Amniotic epithelial cell (primary cell): Measurements from ENCODE around the gene IGFBP5.

ENCODE experiments used
- DNase-seq: peaks from one replicate; pipeline ENCODE4 v3.0.0-alpha.2; 2010; ENCODE audit warnings: low read depth

The IGFBP5 gene, protein sequence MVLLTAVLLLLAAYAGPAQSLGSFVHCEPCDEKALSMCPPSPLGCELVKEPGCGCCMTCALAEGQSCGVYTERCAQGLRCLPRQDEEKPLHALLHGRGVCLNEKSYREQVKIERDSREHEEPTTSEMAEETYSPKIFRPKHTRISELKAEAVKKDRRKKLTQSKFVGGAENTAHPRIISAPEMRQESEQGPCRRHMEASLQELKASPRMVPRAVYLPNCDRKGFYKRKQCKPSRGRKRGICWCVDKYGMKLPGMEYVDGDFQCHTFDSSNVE

DNA sequence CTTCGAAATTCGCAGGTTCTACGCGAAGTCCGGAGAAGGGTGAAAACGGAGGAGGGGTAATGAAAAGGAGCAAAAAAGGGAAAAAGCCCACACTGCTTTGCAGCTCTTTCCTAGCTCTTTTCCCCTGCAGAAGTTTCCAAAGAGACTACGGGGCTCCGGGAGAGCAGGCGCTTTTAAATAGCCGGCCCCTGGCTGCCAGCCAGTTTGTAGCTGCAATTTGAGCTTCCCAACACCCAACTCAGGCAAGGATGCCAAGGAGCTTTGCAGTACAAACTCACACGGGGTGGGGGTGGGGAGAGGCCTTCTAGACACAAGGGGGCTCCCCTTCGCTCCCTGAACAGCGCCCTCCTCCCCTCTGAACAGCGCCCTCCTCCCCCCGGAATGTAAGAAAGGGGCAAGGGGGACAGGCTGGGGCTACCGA is at the start of gene IGFBP5:
IGFBP5 (minus strand) TSS at position 149 of the 421 bp plus-strand sequence. CDS start 774 bp downstream, outside the sequence.
- peak; percentile 86 for DNase-seq

DNA sequence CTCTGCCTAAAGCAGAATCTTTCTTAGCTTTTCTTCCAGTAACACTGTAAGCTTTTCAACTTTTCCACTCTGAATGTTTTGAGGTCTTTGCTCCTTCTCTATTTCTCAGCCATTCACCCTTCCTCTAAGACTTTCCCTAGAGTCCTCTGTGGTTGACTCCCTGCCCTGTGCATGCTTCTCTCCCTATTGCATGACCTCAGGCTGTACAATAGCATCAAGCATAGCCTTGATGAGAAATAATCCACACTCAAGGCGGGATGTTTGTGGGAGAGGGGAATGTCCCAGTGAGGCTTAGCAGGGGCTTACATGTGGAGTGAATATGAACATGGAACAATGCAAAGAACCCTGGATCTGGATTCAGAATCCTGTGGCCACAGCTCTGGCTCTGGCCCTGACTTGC is 48.4 kb upstream of the IGFBP5 start:
- DNase-seq, result peak; percentile 39

DNA sequence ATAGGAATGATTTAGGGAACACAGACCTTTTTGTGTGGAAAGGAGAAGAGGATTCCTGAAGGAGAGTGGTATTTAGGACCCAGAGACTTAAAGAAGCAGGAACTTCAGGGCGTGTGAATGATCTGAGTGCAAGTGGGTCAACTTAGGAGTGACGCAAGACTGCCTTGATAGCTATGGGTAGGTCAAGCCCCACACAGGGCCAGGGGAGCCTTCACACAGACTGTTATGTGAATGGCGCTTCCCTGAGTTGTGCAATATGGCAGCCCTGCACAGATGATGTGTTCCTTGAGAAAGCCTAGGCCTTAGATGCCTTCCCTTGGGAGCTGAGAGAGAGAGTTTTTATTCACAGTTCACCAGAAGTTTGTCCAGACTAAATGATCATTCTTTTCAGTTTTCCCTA is 47.1 kb upstream of the IGFBP5 start:
- peak; percentile 68 for DNase-seq

DNA sequence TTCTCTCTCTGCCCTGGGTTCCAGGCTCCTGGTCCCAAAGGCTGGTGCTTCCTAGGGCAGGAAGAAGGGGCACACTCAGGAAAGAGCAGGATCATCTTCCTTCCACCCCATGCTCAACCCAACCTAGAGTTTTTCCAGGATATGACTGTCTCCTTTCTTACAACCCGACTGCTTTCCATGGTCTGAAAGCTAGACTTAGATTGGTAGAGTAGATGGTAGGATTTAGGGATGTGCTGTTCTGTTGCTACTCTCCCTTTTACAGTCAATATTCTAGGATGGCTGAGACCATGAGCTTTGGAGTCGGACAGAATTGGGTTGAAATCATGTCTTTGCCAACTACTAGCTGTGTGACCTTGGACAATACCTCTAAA is 45.9 kb upstream of the IGFBP5 start:
- DNase-seq, result no peak

DNA sequence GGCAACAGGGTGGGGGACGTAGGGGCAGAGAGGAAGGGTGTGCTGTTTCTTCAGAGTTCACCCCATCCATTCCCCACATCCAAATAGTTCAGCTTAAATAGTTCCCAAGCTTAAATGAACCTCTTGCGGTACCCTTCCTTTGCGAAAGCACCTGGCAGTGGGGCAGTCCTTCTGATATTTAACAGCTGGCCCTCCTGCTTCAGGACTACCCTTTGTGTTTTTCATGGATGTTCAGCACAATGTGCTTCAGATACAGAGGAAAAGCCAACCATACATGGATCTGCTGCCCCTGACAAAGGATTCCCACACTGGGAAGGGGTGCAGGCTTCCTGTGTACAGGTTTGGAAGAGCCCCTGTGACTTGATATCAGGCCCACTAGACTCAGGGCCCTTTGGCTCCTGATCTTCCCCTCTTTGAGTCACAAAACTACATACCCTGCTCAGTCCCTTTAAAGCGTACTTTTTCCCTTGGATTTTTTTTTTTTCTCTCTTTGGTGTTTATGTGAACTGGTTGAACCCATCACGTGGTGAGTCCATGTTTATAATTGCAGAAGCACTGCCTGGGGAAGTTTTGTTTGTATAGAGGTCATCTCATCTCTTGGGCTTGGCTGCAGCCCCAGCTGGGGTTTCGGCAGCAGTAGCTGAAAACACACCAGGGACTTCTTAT is 45.3 kb upstream of the IGFBP5 start:
- DNase-seq, result peak; percentile 51

DNA sequence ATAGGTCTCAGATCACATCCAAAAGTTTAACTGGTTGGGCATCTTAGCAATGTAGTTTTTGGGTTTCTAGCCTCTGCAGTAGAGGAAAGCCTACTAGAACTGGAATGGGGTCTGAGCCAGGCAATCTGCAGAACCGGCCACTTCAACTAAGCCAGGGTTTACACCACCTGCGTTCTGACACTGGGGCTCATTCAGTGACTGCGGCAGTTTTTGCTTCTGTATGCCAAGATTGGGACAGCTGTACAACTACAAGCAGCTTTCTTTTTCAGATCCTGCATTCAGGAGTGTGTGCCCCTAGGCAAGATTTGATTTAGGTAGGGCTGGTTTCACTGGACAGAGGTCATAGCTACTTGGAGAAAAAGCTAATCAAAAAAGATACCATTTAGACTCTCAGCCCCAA is 43.7 kb upstream of the IGFBP5 start:
- DNase-seq, result no peak

DNA sequence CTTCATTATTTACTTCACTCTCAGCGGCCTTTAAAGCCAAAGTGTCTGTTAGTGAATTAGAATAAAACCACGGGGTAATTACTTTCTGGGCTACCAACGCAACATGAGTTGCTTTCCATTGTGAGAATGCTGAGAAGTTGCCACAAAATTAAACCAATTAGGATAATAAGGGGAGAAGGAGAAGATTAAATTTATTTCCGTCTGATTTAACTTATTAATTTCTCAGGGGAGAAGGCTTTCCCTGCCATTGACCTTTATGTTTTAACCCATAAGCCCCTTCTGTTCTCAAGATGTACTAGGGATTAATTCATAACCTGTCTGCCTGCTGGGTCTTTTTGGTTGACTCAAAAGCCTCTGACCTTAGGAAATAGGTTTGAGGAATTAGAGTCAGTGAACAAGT is 42.3 kb upstream of the IGFBP5 start:
- no peak for DNase-seq

DNA sequence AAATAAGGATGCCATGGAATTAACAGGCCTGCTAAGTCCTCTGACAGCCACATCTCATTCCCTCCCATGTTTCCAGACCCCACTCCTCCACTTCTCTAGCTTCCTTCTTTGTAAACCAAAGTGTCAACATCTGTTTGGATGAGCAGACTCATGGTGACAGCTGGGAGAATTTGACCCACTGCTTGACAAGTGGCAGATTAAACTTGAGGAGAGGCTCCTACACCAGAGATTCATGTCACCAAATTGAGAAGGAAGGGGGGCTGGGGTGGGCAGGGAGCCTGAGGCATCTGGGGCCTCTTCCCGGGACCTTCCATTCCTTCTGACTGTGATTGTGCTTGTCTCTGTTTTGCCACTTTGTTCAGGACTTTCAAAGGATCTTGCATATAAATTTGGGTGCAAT is 41.0 kb upstream of the IGFBP5 start:
- DNase-seq, result no peak

DNA sequence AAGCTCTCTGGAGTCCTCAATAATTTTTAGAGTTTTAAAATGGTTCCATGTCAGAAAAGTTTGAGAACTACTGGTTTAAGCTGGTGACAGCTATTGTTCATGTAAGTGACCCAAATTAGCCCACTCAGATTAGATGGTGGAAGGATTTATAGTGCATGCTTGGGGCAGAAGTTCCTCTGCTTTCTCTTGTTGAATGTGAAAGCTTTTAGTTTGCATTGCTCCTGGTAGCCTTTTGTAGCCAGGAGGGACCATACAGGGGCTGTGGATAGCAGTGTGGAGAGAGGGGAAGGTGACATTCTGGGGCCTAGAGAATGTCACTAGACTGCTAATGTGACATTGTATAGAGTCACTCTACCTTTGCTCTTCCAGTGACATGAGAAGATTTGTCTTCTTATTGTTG is 40.3 kb upstream of the IGFBP5 start:
- DNase-seq, result no peak

DNA sequence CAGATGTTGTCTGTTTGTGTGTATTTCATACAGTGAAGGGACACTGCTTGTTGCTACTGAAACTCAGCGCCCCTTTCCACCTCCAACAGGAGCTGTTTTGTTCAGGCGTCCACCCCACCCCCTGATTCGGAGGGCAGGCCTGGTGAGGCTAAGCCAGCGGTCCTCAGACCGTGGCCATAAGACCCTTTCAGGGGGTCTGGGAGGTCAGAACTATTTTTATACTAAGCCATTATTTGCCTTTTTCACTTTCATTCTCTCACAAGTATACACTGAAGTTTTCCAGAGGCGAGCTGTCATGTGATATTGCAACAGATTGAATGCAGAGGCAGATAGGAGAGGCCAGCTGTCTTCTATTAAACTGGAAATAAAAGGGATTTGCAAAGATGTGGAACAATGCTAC is 39.7 kb upstream of the IGFBP5 start:
- DNase-seq, result peak; percentile 79

DNA sequence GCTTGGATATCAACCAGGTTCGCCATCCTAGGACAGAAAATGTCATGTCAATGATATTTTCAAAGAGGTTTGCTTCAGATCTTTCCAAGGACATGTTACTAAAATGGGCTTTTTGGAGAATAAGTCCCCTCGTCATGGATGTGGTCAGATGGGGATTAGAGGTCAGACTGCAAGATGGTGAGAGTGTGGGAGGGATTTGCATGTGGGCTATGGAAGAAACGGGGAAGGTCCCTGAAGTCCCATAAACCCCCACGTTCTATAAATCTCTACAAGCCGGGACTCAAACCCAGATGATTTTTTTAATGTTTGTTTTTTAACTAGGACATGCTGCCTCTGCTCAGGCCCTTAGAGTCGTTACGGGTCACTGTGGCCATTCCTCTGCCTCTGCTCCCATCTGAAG is 37.7 kb upstream of the IGFBP5 start:
- no peak for DNase-seq

DNA sequence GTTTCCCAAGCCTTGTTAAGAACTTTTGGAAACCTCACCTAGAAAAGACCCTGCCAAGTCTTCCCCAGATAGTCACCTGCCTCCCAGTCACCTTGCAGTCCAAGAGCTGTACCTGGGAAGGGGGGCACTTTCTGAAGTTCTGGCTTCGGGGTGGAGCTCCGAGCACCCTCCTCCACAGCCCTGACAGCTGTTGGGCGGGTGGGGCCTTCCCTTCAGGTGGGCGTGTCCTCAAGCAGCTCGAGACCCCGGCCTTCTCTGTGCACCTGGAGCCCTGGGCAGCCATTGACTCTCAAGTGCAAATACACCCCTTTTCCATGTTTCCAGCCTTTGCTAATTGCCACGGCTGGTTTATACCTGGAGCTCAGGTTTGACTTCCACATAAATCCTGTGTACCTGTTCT is 37.0 kb upstream of the IGFBP5 start:
- DNase-seq, result no peak

DNA sequence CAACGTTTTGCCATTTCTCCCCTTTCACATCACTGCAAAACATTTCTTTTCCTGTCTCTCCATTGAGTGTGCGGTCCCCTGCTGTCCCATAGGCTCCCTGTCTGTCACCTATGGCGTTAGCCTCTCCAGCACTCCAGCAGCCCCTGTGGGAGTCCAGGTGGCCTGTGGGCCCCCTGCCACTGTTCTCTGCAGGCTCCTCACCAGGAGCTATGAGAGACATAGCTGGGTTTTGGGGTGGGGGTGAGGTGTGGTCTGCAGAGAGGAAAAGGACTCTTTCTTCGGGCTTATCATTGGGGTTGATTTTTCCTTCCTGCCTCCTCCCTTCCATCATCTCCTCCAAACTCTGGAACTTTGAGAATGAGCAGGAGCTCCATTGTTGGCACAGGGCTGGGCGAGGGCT is 36.1 kb upstream of the IGFBP5 start:
- DNase-seq, result no peak

DNA sequence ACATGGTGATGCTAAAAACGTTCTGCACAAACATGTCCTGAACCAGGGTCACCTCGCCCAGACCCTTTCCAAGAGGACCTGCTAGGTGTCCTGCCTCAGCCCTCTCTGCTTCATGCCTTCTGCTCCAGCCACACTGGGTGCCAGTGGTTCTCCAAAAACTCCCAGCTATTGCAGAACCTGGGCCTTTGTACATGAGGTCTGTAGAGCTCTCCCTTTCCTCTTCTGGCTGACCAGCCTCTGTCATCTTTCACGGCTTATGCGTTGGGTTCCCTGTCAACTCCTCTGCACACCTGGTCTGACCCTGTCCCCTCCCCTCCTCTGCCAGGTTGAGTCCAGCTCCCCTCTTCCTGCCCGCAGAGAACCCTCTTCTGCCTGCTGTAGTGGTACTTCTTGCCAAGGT is 35.5 kb upstream of the IGFBP5 start:
- DNase-seq, result no peak

DNA sequence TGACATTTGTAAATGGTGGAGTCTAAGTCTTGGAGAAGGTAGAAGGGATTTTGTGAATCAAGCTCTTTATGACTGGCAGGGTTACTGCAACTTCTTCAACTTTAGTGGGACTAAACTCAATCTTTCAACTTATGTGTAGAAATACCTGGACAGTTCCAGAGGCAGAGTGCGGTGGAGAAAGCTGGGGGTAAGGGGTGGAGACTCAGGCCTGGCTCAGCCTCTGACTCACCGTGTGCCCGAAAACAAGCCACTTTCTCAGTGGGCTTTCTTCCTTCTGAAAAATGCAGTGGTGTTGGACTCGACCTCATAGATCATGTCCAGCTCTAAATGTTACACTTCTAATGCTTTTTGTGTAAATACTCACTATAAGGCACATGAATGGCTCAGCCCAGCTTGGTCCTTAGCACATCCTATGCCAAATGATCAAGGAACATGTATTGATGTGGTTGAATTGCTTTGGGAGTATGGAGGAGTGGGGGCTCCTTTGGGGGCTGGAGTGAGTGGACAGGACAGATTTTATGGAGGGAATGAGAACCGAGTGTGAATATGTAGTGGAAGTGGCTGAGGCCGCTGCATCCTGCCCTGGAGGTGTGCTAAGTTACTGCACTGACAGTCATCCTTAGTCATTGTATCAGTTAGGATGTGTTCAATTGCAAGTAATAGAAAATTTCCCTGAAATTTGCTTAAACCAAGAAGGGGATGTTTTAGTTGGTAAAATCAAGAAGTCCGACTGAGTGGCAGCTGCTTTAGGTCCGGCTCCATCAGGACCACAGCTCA is 32.2 kb upstream of the IGFBP5 start:
- peak; percentile 10 for DNase-seq

DNA sequence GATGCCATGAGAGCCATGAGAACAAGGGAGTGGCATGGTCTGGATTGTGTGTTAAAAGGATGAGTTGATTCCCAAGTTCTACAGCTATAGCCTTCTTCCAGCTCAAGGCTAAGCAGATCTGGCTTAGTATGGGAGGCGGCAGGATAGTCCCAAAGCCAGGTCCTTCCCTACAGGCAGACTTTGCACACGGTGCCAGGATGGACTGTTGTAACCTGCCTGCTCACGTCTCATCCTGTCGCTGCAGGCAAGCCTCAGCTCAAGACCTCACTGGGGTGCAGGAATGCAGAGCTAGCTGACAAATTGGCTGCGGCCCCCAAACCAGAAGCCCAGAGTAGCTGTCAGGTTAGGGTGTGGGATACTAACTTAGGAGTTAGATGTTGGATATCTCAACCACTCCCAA is 28.8 kb upstream of the IGFBP5 start:
- no peak for DNase-seq

DNA sequence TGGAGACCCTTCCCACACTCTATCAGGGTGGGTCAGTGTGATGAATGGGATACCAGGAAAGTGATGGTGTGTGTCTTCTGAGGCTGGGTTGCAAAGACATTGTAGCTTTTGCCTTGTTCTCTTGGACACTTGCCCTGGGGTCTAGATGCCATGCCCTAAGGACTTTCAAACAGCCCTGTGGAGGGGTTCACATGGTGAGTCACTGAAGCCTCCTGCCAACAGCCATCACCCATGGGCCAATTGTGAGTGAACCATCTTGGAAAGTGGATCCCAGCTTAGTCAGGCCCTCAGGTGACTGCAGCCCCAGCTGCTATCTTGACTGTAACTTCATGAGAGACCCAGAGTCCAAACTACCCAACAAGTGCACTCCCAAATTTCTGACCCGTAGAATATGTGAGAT is 25.8 kb upstream of the IGFBP5 start:
- DNase-seq, result no peak

DNA sequence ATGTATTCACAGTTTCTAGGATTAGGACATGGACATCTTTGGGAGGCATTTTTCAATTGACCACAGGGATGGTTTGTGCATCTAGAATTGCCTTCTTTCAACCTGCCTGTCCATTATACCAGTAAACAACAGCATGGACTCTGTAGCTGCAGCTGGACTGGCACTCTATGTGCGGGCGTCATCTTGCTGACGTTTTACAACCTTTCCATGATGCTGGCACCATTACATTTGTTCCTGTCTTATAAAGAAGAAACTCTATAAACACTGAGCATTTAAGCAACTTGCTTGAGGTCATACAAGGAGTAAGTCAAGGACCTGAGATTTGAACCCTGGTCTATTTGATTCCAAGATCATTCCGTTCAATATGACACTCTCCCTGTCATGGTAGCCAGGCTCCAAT is 25.4 kb upstream of the IGFBP5 start:
- no peak for DNase-seq

DNA sequence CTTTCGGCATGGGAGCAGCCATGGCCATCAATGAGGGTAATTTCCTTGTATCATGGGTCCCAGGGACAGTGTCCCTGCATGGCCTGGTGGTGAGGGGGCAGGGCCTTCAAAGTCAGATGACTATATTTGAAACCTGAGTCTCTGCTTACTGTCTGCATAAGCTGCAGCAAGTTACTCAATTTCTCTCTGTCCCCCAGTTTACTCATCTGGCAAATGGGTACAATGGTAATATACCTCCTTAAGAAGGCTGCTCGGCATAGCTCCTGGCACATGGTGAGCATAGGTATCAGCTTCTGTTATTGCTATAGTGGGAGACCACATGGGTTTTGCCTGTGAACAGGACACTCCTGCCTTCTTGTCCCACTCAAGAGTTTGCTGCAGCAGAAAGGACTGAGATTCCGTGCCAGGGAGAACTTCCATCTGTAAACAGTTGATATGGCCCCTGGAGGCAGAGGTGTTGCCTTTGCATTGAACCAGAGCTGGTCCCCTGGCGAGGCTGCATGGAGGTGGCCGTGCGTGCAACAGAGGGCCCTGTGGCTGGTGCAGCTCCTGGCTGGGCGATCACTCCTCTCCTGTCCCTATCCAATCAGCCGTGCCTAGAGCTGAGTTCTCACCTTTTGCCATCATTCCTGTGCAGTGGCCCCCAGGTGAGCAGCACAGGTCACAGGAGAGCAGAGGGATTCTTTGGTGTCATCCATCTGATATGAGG is 22.7 kb upstream of the IGFBP5 start:
- DNase-seq, result no peak

DNA sequence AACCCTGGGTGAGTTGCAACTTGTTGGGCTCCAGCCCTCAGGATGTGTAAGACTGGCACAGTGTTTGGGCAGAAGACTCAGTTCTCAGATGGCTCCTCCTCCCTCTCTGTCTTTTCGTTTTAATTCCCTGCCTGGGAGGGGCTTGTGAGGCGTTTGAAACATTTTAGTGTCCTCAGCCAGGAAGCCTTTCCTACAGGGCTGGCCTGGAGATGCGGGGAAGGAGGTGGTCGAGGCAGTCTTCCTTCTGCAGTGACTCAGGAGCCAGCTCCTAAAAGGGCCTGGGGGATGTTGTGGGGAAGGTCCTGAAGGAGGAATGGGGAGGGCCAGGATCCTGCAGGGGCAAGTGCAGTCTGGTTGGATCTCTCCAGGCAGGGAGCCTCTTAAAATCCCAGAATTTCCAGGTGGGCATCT is 22.1 kb upstream of the IGFBP5 start:
- no peak for DNase-seq

DNA sequence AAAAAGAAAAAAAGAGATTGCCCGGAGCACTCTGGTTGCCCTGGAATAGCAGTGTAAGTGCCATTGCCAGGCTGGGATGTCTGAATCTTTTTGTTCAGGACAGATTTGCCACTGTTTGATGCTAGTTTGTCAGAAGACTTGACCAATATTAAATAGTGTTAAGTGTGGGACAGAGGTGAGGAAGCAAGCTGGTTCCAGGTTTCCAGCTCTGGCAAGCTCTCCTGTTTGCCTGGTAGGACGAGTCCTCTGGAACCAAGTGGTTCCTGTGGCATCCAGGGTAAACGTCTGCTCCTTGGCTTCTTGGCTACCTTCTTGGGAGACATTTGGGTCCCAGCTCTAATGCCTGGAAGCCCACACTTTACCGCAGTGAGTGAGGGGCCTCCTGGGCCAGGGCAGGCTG is 20.8 kb upstream of the IGFBP5 start:
- no peak for DNase-seq

DNA sequence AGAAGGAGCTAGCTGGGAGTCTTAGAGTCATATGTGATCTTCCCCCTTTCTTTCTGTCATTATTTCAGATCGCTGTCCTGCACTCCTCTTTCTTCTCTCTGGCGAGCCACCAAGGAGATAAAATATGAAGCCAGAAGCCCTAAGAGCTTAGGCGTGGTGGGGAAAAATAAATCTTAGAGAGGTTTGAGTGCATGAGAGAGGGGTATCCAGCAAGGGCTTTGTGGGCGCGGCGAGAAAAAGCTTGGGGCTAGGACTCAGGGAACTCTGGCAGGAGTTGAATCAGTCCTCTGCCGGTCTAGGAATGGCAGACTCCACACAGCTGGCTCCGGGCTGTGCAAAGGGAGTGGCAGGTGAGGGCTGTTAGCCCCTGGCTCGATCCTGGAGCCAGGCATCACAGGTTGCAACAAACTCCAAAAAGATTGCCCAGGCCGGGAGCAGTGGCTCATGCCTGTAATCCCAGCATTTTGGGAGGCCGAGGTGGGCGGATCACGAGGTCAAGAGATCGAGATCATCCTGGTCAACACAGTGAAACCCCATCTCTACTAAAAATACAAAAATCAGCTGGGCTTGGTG is 20.1 kb upstream of the IGFBP5 start:
- no peak for DNase-seq
